ENCODE data around the gene DNAJC11.

The DNAJC11 gene

GRCh38 chr1:6588893-6589520, 112.6 kb downstream of the DNAJC11 start:
- Histone ChIP-seq H3K36me3 (ENCODE audit: control insufficient read depth, insufficient read depth, low read length) (peaks cover 11% of the 10 kb centered on the region), H3K4me1 (ENCODE audit: control insufficient read depth, insufficient read depth, low read length) (peaks cover 17% of the 10 kb centered on the region), H3K9ac (ENCODE audit: low read length) (no peak overlapping the region), H3K27me3 (ENCODE audit: control insufficient read depth, insufficient read depth, low read length) (no peaks in the 10 kb centered on the region), H3K4me3 (ENCODE audit: low read length) (no peak overlapping the region), H3K9me3 (ENCODE audit: control insufficient read depth, low read length) (no peaks in the 10 kb centered on the region)

DNA sequence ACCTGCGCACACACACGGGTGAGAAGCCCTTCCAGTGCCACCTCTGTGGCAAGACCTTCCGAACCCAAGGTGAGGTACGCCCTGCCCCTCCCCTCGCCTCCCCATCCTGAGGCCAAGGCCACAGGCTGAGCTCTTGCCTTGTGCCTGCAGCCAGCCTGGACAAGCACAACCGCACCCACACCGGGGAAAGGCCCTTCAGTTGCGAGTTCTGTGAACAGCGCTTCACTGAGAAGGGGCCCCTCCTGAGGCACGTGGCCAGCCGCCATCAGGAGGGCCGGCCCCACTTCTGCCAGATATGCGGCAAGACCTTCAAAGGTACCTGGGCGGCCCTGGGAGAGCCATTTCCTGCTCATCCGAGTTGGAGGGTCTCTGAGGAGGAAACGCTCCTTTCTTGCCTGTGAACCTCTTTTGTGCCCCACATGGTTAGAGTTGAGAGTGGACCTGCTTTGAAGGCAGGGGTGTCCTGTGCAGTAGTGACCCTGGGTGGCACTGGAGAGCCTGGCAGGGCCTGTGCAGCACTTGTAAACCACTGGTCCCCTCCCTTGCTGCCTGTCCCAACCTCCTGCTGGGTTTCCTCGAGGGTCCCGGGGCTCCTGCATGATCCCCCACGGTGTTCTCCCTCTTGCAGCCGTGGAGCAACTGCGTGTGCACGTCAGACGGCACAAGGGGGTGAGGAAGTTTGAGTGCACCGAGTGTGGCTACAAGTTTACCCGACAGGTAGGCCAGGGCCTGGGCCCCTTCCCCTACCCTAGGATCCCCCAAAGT, 113.3 kb downstream of the DNAJC11 start:
- peaks cover 11% of the 10 kb centered on the region for H3K36me3 ChIP-seq (ENCODE audit: control insufficient read depth, insufficient read depth, low read length)
- H3K9ac ChIP-seq (ENCODE audit: low read length) = no peak overlapping the region
- H3K27me3 ChIP-seq (ENCODE audit: control insufficient read depth, insufficient read depth, low read length) = no peaks in the 10 kb centered on the region
- H3K4me1 ChIP-seq (ENCODE audit: control insufficient read depth, insufficient read depth, low read length) = peaks cover 17% of the 10 kb centered on the region
- H3K4me3 ChIP-seq (ENCODE audit: low read length) = no peak overlapping the region
- no peaks in the 10 kb centered on the region for H3K9me3 ChIP-seq (ENCODE audit: control insufficient read depth, low read length)

GRCh38 chr1:6587261-6588005, 114.2 kb downstream of the DNAJC11 start:
- H3K9me3 ChIP-seq (ENCODE audit: control insufficient read depth, low read length) = no peaks in the 10 kb centered on the region
- no peaks in the 10 kb centered on the region for H3K27me3 ChIP-seq (ENCODE audit: control insufficient read depth, insufficient read depth, low read length)
- H3K9ac ChIP-seq (ENCODE audit: low read length) = no peak overlapping the region
- H3K4me3 ChIP-seq (ENCODE audit: low read length) = no peak overlapping the region
- peaks cover 11% of the 10 kb centered on the region for H3K36me3 ChIP-seq (ENCODE audit: control insufficient read depth, insufficient read depth, low read length)
- H3K4me1 ChIP-seq (ENCODE audit: control insufficient read depth, insufficient read depth, low read length) = peaks cover 22% of the 10 kb centered on the region

GRCh38 chr1:6586404-6586816, 115.2 kb downstream of the DNAJC11 start:
- H3K9ac ChIP-seq (ENCODE audit: low read length) = no peak overlapping the region
- peaks cover 11% of the 10 kb centered on the region for H3K36me3 ChIP-seq (ENCODE audit: control insufficient read depth, insufficient read depth, low read length)
- H3K9me3 ChIP-seq (ENCODE audit: control insufficient read depth, low read length) = no peaks in the 10 kb centered on the region
- H3K4me3 ChIP-seq (ENCODE audit: low read length) = no peak overlapping the region
- H3K27me3 ChIP-seq (ENCODE audit: control insufficient read depth, insufficient read depth, low read length) = no peaks in the 10 kb centered on the region
- H3K4me1 ChIP-seq (ENCODE audit: control insufficient read depth, insufficient read depth, low read length) = peaks cover 32% of the 10 kb centered on the region

- Histone ChIP-seq H3K4me3 (ENCODE audit: low read length) (no peak overlapping the region), H3K4me1 (ENCODE audit: control insufficient read depth, insufficient read depth, low read length) (peaks cover 38% of the 10 kb centered on the region), H3K36me3 (ENCODE audit: control insufficient read depth, insufficient read depth, low read length) (peaks cover 11% of the 10 kb centered on the region), H3K9ac (ENCODE audit: low read length) (no peak overlapping the region), H3K9me3 (ENCODE audit: control insufficient read depth, low read length) (no peaks in the 10 kb centered on the region), H3K27me3 (ENCODE audit: control insufficient read depth, insufficient read depth, low read length) (no peaks in the 10 kb centered on the region)
Observed at GRCh38 chr1:6585841-6586240, 115.8 kb downstream of the DNAJC11 start.

DNA sequence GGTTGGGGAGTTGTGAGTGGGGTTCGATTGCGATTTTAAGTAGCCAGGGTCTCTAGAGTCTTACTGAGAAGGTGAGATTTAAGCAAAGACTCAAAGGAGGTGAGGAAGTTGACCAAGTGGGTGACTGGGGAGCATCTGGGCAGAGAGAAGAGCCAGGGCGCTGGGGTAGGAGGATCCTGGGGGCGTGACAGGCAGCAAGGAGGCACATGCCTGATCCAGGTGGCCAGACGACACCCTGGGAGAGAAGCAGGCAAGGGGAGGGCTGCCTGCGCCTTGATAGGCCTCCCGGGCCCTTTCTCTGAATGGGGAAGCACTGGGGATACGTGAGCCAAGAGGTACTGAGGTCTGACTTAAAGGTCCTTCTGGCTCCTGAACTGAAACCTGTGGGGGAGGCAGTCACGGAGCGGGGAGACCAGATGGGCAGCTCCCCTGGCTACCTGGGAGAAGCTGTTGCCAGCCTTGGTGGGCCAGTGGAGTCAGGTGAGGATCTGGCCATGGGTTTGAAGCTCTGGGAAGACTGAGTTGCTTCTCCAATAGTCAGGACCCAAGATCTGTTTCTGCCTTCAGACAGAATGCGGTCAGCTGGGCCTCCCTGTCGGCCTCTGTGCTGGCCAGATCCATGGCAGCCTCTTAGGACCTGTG, 116.4 kb downstream of the DNAJC11 start:
- H3K4me1 ChIP-seq (ENCODE audit: control insufficient read depth, insufficient read depth, low read length) = peaks cover 43% of the 10 kb centered on the region
- no peak overlapping the region for H3K4me3 ChIP-seq (ENCODE audit: low read length)
- H3K9ac ChIP-seq (ENCODE audit: low read length) = no peak overlapping the region
- peaks cover 11% of the 10 kb centered on the region for H3K36me3 ChIP-seq (ENCODE audit: control insufficient read depth, insufficient read depth, low read length)
- no peaks in the 10 kb centered on the region for H3K27me3 ChIP-seq (ENCODE audit: control insufficient read depth, insufficient read depth, low read length)
- H3K9me3 ChIP-seq (ENCODE audit: control insufficient read depth, low read length) = no peaks in the 10 kb centered on the region

Measured in mucosa of stomach (tissue), 1 donor.